Measurements from ENCODE around the gene OLFML3.
A peak's percentile ranks its signal among the peaks of the same experiment; 100 is the strongest.

Gene OLFML3

GRCh38 chr1:113950908-113951307 lies 28.4 kb upstream of the OLFML3 start:
- no peak for DNase-seq

- DNase-seq: no peak
These were observed 27.6 kb upstream of the OLFML3 start for GRCh38 chr1:113951719-113952118.

DNA sequence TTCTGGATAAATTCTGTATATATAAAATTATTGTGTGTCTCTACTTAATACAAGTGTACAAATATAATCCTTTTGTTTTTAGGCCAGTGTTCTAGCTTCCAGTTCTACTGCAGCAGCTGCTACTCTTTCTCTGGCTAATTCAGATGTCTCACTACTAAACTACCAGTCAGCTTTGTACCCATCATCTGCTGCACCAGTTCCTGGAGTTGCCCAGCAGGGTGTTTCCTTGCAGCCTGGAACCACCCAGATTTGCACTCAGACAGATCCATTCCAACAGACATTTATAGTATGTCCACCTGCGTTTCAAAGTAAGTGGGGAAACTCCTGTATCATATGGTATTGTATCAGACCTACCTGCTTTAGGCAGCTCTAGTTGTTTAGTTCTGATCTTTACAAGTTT lies 21.3 kb upstream of the OLFML3 start:
- no peak for DNase-seq

DNA sequence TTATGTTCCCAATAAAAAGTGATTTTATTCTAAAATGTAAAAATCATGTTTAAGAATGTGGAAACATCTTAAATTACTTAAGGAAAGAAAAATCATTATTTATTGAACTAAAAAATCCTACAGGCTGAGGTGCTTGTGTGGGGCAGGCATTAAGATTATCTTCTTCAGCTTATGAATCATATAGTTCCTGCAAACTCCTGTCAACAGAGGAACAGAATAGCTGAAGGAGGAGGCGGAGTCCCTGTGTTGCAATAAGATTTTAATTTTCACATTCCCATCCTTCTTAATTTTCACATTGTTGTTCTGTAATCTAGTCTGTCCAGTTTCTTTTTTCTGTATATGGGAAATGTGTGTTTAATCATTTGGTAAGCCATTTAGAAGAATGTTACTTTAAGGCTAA lies 20.6 kb upstream of the OLFML3 start:
- DNase-seq: no peak

DNA sequence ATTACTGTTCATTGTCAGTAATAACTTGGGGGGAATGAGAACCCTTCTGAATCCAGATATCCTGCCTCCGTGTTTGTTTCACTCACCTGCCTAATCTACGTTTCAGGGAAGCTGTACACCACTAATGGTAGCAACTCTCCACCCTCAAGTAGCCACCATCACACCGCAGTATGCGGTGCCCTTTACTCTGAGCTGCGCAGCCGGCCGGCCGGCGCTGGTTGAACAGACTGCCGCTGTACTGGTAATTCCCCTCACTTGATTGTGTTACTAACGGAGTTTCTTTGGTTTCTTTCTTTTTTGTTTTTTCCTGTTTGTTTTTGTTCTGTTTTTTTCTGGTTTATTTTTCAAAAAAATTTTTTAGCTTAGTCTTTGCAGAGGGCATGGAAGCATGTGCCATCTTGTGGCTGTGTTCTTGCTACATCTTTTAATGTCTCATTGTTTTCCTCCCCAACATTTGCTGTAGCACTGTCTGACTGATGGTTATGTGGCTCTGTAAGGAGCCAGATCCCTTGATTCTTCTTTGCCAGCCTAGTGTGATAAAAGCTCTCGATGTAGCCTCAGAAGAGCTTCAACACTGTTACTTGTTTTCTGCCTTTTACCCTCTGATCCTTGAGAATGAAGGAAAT lies 15.9 kb upstream of the OLFML3 start:
- DNase-seq: no peak

DNA sequence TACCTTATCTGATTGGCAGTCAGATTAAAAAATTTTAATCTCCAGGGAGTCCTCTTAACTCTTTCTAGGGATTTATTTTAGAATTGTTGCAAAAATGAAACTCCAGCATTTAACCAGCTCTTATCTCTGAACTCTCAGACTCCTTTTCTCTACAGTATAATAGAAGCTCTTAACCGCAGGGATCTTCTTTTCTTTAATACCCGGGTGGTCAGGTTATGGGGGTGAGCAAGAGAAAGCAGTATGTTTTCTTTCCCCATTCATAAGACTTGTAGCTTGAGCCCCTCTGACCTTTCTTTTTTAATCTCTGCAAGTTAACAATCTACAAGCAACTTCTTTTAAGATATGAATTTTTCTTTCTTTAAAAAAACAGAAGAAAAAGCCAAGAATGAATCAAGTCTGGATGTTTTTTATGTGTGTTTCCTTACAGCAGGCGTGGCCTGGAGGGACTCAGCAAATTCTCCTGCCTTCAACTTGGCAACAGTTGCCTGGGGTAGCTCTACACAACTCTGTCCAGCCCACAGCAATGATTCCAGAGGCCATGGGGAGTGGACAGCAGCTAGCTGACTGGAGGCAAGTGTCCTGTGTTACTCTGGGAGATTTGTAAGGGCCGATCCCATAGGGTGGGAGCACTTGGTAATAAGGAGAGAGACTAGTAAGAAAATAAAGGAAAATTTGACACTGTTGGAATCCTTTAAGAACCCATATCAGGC lies 13.4 kb upstream of the OLFML3 start:
- no peak for DNase-seq

DNA sequence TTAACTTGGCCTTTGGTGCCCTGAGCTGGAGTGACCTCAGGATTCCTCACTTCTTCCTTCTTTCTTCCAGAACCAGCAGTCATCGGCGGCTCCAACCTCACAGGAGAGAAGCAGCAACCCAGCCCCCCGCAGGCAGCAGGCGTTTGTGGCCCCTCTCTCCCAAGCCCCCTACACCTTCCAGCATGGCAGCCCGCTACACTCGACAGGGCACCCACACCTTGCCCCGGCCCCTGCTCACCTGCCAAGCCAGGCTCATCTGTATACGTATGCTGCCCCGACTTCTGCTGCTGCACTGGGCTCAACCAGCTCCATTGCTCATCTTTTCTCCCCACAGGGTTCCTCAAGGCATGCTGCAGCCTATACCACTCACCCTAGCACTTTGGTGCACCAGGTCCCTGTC lies 6.3 kb upstream of the OLFML3 start:
- DNase-seq: no peak

- peak; percentile 81 for DNase-seq
These were observed 3.9 kb upstream of the OLFML3 start for GRCh38 chr1:113975211-113975895.

- DNase-seq: peak; percentile 63
These were observed 2.5 kb upstream of the OLFML3 start for GRCh38 chr1:113976609-113977278.

- no peak for DNase-seq
These were observed 1.4 kb upstream of the OLFML3 start for GRCh38 chr1:113977906-113978305.

DNA sequence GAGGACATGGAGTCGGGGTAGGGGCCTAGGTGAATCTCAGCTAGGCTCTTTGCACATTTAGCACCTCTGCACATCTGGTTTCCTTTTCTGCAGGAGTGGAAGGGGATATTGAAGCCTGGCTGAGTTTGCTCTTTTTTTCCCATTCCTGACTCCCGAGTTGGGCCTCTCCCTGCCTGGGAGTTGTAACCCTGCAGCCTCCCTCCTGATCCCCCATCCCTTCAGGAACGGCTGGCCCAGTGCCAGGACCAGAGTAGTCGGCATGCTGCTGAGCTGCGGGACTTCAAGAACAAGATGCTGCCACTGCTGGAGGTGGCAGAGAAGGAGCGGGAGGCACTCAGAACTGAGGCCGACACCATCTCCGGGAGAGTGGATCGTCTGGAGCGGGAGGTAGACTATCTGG lies 836 bp downstream of the OLFML3 start:
- DNase-seq: no peak

- peak; percentile 28 for DNase-seq
These were observed 3.0 kb downstream of the OLFML3 start for GRCh38 chr1:113981962-113982931.

DNA sequence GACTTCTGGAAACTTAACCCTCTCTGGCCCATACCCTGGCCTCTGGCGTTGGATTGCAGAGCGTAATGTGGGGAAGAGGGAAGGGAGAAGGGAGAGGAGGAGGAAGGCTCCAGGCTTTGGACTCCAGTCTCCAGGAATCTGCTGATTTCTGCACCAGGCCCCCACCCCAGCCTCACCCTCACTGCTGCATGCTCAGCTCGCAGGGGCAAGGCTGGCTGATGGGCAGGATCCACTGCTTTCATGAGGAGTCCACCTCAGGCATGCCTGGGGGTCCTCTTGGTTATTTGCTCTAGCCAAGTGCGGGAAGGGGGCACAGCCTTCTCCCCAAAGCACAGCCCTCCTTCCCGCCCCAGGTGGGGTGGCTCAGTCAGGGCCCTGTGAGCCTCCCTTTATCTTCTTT lies 3.7 kb downstream of the OLFML3 start:
- DNase-seq: no peak

- no peak for DNase-seq
These were observed 4.1 kb downstream of the OLFML3 start for GRCh38 chr1:113983391-113983790.

GRCh38 chr1:113983826-113984225 lies 4.6 kb downstream of the OLFML3 start:
- DNase-seq: no peak

- DNase-seq: no peak
These were observed 5.4 kb downstream of the OLFML3 start for GRCh38 chr1:113984710-113985109.

- no peak for DNase-seq
These were observed 7.5 kb downstream of the OLFML3 start for GRCh38 chr1:113986802-113987201.

DNA sequence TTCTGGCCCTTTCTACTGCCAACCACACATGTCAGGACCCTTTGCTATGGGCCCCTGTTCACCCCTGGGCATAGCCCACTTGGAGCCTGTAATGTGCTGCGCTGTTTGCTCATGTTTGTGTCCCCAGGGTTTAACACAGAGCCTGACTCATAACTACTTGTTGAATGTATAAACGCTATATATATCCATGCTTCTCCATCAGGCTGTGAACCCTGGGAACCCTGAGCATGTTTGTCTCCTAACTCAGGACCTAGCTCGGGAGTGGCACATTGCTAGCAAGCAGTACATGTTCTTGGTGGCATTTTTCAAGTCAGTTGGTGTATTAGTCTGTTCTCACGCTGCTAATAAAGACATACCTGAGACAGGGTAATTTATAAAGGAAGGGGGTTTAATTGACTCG lies 8.0 kb downstream of the OLFML3 start:
- no peak for DNase-seq

DNA sequence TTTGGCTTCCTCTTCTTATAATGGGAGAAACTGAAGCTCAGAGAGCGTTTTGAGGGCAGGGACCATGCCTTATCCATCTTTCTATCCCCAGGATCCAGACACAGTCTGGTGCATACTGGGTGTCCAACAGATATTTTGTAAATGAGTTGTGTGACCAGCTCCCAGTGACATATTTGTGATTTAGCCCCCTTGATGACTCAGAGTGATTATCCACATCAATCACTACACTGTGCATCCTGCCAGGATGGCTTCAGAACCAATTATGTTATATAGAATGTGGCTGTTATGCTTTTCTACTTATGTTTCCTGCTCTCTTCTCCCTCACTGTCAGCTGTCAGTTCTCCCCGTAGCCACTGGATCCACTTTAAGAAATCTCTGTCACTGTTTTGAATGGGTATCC lies 11.3 kb downstream of the OLFML3 start:
- no peak for DNase-seq

- no peak for DNase-seq
These were observed 11.7 kb downstream of the OLFML3 start for GRCh38 chr1:113990961-113991360.

- DNase-seq: no peak
These were observed 12.3 kb downstream of the OLFML3 start for GRCh38 chr1:113991467-113991997.

DNA sequence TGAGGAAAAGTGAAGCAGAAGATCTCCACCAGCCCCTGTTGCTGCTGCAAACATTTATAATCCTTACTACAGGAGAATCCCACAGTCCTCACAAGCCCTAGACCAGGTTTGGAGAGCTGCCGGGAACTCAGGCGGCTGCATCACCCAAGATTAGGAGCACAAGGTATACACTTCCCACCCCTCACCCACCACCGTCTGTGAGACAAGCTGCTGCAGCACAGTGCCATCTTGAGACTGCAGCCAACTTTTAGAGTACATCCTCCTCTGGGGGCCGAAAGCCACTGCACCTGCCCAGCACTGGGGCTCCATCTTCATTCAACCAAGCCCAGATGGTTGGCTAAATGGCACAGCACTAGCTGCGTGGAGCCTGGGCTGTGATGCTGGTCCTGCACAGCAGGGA lies 13.8 kb downstream of the OLFML3 start:
- no peak for DNase-seq

Data from GF-D8 (cell line).